ENCODE data around the gene CELSR3.

- peak in 2 of 4 donors; percentile 39 to 72 for TF ChIP-seq POLR2A (IDR thresholded peaks at IDR 0.05)
- peak; percentile 21 to 71 (median 52) for TF ChIP-seq CTCF (IDR thresholded peaks at IDR 0.05)
- TF ChIP-seq POLR2AphosphoS5 (IDR thresholded peaks at IDR 0.05), result peak in 1 of 2 donors; percentile 83
- TF ChIP-seq EP300 (IDR thresholded peaks at IDR 0.05), result no peak
Observed at GRCh38 chr3:48635222-48636021, 27.3 kb downstream of the CELSR3 start, which contains the start of gene SLC26A6.
